ENCODE measurements around the gene C2CD3.

The C2CD3 gene

GRCh38 chr11:74057249-74058151 lies 113.3 kb downstream of the C2CD3 start:
- FAIRE-seq, result no peak

DNA sequence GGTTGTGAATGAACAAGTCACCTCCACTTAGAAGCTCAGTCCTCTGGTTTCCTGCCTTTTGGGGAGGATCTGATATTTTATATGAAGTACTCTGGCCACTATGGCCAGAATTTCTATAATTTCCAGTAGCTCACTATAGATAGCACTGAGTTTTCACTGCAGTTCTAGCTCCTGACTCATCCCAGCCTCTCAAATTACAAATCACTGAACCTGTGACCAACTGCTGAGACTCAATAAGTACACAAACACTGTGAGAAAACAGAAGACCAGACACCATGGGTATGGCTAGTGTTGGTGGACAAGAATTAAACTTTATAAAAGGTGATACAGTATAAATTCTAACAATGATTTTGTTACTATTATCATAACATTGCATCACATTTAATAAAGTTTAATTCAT lies 114.9 kb downstream of the C2CD3 start:
- FAIRE-seq, result no peak

DNA sequence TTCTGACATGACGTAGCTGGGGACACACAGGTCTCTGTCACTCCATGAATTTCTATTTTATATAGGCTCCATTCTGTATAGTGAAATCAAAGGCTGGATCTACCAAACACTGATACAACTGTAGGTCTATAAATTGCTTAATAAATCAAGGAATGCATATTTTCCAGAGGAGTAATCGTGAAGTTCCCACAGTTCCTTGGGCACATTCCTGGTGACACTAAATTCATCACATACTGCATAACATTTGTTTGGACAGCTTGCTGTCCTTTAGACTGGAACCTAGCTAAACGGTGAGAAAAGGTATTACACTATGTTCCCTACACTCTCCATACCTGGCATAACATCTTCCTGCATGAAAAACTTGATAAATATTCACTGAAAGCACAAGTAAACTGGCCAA lies 120.3 kb downstream of the C2CD3 start:
- no peak for FAIRE-seq

- no peak for FAIRE-seq
Measured at GRCh38 chr11:74048993-74049392, 121.8 kb downstream of the C2CD3 start.

- no peak for FAIRE-seq
Measured at GRCh38 chr11:74044538-74044937, 126.3 kb downstream of the C2CD3 start.

DNA sequence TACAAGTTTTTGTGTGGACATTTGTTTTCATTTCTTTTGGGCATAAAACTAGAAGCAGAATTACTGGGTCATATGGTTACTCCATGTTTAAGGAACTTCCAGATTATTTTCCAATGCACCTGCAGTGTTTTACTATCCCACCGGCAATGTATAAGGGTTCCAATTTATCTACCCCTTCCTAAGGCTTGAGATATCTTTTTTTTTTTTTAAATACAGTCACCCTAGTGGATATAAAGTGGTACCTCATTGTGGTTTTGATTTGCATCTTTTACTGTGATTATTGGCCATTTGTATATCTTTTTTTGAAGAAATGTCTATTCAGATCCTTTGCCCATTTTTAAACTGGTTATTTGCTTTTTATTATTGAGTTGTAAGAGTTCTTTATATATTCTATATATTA lies 127.4 kb downstream of the C2CD3 start:
- FAIRE-seq, result no peak

- FAIRE-seq, result no peak
Measured at GRCh38 chr11:74037309-74037708, 133.5 kb downstream of the C2CD3 start.

DNA sequence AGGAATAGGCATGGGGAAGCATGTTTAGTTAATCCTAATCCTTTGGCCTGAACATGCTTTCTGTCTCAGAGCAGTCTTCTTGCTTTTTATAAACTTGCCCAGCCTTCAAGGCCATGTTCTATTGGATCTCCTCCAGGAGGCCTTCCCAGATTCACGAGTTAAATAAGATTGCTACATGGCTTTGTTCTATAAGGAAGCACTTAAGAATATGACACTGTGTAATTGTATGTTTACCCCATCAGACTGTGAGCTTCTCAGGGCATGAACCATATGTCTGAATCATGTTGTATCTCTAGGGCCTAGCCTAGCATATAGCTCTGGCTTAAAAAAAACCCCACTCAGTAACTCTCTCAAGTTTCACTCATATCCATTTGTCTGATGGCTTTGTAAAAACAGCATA lies 135.5 kb downstream of the C2CD3 start:
- no peak for FAIRE-seq

- no peak for FAIRE-seq
Measured at GRCh38 chr11:74033046-74033445, 137.8 kb downstream of the C2CD3 start.

- FAIRE-seq, result no peak
Measured at GRCh38 chr11:74030723-74031676, 139.8 kb downstream of the C2CD3 start.

GRCh38 chr11:74025467-74026166 lies 145.2 kb downstream of the C2CD3 start:
- no peak for FAIRE-seq

DNA sequence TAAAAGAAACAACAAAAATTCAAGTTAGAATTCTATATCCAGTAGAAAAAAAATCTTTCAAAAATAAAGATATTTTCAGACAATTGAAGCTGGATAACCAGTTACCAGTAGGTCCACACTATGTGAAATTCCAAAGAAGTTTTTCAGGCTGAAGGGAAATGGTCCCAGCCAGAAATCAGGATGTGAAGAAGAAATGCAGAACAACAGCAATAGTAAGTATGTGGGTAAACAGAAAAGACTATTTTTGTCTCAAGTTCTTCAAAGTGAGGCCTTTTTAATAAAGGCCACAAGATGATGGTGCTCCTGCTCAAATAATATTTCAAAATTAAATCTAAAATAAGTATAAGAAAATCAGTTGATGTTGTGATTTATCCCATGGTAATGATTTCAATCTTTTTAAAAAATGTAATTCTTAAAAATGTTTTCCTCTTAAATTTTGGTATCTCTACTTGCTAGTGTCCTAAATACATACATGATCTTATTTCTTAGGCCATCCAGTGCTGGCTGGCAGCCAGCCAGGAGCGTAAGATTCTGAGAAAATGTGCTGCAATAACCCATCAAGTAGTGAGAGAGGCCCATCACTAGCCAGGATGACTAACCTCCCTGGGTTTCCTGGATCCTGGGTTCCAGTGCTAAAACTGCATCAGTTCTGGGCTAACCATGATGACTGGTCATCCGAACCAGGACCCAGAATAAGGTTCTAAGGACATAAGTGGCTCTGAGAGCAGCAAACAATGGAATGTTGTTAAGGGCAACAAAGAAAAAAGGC lies 146.4 kb downstream of the C2CD3 start:
- FAIRE-seq, result no peak

DNA sequence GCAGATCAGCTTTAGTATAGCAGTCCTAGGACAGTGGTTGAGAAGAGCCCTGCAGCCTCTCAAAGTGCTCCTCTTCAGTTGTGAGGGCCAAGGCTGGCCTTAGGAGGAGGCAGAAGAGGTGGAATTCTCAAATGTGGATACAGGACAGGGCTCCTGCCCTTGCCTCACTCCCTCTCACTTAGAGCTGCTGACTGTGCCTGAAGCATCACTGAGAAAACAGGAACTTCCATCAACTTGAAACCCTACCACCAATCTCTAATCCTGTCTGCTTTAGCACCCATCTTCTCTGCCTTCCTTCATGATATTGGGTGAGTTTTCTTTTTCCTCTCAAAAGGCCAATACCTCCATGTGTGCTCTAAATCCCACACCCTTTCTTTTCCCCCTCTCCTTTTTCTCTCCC lies 147.5 kb downstream of the C2CD3 start:
- no peak for FAIRE-seq

DNA sequence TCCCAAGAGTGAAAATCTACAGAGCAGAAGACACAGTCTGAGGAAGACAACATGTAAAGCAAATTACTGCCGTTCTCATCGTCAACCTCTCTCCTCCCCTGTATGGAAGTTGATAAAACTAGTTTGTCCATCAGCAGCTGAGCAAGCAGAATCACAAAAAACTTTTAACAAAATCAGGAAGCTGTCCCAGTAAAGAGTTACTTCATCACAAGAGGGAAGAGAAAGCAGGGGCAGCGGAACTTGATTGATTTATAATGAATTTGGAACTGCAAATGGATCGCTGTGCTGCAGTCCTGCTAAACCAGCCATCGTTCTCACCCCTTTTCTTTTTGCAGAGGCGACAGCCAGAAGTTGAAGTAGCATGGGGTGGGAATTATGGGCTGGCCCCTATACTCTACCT lies 148.3 kb downstream of the C2CD3 start:
- FAIRE-seq, result no peak

DNA sequence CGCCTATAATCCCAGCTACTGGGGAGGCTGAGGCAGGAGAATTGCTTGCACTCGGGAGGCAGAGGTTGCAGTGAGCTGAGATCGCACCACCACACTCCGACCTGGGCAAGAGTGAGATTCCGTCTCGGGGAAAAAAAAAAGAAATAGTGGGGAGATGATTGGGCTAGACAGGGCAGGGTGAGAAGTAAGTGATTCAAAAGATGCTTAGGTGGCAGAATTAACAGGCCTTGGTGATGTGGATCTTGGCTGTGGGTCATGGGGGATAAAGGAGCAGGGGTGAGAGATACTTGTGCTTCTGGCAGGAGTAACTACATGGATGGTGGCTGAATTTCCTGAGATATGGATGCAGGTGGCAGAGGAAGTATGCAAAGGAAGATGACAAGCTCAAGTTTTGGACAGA lies 148.8 kb downstream of the C2CD3 start:
- no peak for FAIRE-seq

GRCh38 chr11:74020539-74020938 lies 150.3 kb downstream of the C2CD3 start:
- FAIRE-seq, result no peak

- no peak for FAIRE-seq
Measured at GRCh38 chr11:74019860-74020259, 150.9 kb downstream of the C2CD3 start.

DNA sequence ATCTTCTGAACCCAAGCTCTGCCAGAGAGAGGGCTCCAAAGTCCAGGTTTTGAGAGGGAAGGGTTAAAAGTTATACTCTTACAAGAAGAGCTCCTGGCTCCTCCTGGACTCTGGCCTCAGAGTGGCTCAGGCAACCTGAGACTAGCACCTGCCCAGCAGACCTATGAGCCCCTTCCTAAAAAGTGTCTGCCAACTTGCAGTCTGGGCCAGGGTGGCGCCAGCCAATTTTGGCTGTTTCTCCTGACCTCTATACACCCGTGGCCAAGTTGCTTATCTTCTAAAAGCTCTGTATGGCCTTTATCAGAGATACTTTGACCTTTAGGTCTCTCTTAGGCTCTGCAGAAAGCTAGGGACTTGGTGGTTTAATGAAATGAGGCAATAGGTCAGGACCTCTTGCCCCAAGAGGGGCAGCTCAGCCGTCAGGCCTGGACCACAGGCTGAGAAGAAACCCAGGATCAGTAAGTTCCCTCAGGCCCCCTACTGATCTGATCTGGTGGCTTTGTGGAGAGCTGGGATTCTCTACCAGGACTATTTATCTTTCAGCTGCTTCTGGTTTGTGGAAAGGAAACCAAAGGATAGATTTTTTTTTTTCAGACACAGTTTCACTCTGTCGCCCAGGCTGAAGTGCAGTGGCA lies 151.6 kb downstream of the C2CD3 start:
- no peak for FAIRE-seq

GRCh38 chr11:74018331-74019005 lies 152.3 kb downstream of the C2CD3 start:
- FAIRE-seq, result no peak

DNA sequence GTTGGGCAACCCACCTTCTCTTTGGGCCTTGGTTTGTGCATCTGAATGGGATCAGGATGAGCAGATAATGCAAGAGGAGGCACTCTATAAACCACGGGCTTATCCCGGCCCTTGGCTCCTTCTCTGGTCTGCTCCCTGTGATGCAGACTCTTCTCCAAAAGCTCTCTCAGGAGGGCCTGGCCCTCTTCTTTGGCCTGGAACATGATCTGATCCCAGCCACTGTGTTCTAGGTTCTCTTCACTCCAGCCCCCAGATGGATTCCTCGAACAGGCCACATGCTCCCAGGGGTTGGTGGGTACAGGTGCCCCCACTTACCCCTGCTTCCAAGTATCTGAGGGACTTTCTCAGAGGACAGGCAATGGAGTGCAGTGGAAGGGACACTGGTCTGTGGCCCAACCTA lies 153.2 kb downstream of the C2CD3 start:
- no peak for FAIRE-seq
